Activated CD8-positive, alpha-beta memory T cell treated with anti-CD3 and anti-CD28 coated beads for 48 hours (primary cell): ENCODE measurements around the gene CUL1.

Experiments
- DNase-seq, 3 experiments: peaks; one replicate each; pipeline ENCODE4 v3.0.0-alpha.2; 2020; ENCODE audit warnings: low read depth in 2 of 3, low spot score in 2 of 3

Gene CUL1

DNA sequence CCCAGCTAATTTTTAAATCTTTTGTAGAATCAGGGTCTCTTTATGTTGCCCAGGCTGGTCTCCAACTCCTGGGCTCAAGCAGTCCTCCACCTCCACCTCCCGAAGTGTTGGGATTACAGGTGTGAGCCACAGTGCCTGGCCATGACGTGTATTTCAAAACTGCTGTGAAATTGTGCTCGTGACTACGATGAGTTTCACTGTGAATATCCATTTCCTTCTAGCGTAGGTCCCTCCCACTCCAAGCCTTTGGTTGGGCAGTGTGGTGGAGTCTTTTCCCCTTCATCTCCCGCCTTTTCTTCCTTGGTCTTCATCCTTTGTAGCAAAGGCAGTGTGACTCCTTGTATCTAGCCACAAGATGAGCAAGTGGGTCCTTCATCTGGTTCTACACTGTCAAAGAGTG lies 56.2 kb downstream of the CUL1 start:
- no peak for DNase-seq

- DNase-seq = no peak
Measured at GRCh38 chr7:148761499-148762278, 63.0 kb downstream of the CUL1 start.

- DNase-seq = no peak
Measured at GRCh38 chr7:148763622-148764021, 64.9 kb downstream of the CUL1 start.

DNA sequence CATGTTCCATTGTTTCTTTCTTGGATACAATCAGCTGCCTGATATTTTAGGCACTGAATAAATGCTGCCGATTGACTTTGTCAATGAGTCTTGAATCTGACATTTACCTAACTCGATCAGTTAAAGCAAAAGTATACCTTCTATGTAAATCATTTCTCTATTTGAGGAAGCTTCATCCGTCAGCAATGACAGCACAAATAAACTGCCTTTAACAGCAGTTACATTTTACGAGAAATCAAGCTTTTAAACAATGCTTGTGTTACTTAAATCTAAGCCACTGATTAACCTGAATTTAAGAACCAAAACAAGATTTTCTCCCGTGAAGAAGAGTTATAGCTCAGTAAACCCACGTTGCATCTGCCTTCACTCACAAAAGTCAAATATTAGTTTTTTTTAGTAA lies 71.3 kb downstream of the CUL1 start:
- DNase-seq = no peak

DNA sequence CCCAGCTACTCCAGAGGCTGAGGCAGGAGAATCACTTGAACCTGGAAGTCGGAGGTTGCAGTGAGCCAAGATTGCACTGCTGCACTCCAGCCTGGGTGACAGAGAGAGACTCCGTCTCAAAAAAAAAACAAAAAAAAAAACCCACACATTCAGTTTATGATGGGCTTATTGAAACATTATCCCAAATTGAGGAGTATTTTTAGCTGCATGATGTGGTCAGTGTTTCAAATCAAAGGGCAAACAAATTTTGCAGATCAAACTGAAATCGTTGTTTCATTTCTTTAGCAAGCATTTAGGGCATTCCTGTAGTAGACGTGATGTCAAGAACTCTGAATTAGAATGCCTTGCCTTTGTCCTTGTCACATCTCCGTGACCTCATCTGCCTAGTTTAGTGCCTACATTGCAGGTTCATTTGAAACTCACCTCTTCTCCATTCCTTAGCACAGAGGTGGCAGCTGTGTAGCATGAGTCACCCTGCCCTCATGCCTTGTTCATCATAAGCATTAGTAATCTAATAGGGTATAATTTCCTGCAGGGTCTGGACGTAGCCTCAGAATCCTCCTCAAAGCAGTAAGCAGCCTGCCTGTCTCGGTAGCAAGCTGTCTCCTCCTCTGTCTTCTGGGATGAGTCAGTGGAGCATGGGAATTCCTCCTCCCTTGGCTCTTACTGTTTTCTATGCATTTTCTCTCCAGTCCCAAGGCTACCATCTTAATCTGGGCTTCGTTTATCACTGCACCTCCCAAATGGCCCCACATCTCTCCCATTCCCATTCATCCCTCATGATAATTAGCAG lies 73.8 kb downstream of the CUL1 start:
- no peak for DNase-seq

DNA sequence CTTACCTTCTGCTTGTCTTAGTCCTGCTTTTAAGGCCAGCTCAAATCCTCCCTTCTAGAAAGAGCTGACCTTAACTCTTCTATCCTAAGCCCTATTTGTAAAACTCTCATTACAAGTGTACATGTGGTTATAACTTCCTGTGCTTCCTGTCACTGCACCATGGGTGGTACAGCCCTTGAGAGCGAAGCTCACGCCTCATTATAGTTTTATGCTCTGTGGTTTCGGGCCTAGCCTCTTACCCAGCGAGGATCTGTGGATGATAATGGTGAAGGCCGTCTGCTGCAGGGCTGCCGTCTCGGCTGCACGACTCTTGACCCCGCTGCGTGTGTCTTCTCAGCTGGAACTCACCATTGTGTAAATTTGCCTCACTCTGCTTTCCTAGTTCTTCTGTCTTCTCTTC lies 74.6 kb downstream of the CUL1 start:
- DNase-seq = no peak

DNA sequence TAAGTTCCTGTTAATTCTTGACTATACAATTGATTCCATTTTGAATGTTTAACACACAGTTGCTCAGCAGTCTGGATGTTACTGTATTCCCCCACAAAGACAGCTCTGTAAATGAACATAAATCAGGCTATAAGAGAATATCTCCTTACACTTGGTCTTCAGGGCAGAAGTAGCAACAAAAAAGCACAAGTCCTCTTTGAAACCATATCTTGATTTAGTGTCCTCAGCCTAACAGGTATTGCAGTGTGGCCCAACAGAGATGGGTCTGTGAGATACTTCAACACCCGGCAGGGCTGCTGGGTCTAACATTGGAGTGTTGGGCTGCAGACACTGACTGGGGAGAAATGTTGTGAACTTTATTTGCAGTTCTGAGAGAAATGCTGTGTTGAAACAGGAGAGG lies 75.8 kb downstream of the CUL1 start:
- no peak for DNase-seq

GRCh38 chr7:148782757-148783456 lies 84.2 kb downstream of the CUL1 start:
- no peak for DNase-seq

DNA sequence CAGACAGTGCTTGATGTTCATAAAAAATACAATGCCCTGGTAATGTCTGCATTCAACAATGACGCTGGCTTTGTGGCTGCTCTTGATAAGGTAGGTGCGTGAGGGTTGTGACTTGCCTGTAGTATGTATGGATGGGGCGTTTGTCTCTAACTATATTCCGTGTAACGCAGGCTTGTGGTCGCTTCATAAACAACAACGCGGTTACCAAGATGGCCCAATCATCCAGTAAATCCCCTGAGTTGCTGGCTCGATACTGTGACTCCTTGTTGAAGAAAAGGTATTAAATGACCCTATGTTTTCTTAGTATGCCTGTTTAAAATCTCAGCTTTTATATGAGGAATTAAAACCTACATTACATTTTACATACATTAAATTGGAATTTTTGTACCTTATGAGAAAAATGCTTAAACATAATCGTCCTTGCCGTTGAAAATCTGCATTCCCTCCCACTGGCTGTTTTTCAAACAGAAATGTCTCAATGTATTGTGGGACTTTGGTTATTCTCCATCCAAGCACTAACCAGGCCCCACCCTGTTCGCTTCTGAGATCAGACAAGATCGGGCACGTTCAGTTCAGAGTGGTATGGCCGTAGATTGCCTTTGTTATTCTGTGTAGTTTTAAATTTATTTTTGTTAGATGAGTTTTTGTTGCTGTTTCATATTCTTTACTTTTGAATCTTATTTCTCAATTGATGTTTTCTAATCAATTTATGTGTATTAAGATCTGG lies 85.3 kb downstream of the CUL1 start:
- no peak for DNase-seq

- no peak for DNase-seq
Measured at GRCh38 chr7:148787571-148788295, 89.0 kb downstream of the CUL1 start.

DNA sequence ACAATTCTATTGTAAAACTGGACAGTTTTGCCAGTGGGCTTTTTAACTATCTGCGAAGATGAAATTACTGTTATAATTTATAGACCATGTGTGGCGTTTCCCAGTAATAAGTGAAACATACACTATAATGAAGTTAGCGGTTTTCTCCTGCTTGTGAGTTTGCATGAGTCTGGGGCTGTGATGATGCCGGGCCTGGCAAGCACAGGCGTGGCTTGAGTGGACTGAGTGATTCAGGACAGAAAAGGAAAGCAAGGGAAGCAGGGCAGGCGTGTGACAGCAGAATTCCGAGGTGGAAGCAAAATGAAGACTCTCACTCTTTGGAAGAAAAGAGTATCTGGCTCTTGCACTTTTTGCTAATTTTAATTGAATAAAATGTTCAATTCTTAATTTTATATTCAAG lies 90.5 kb downstream of the CUL1 start:
- no peak for DNase-seq

DNA sequence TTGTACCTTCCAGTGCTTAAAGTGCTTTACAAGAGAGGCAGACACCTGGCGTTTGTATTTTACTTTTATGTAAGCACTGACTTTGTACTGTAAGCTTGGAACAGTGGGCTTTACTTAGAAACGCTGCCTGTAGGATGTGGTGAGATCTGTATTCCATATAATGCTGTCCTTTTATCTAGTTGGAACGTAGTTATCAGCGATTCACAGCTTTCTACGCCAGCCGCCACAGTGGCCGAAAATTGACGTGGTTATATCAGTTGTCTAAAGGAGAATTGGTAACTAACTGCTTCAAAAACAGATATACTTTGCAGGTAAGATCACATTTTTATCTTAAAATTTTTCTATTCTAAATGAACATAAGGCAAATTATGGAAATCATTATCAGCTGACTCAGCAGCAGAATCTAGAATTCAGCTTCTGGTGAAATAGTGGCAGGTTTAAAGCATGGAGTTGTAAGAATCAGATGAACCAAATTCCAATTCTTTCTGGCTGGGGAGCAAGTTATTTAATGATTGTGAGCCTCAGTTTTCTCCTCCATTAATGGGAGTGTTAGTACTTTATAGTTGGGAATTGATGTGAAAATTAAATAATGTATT lies 91.5 kb downstream of the CUL1 start:
- DNase-seq = no peak

DNA sequence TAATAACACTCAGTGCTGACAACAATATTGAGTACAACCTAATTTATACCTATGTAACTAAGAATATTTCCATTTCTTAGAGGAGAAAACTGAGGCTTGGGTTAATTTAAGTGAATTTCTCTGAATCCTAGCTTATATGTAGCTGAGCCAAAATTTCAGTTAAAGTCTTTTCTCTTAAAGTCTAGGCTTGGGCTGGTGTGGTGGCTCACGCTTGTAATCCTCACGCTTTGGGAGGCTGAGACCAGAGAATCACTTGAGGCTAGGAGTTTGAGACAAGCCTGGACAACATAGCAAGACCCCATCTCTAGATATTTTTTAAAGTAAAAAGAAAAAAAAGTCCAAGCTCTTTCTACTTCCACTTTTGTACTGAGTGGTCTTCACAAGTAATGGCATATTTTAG lies 92.1 kb downstream of the CUL1 start:
- DNase-seq = no peak

DNA sequence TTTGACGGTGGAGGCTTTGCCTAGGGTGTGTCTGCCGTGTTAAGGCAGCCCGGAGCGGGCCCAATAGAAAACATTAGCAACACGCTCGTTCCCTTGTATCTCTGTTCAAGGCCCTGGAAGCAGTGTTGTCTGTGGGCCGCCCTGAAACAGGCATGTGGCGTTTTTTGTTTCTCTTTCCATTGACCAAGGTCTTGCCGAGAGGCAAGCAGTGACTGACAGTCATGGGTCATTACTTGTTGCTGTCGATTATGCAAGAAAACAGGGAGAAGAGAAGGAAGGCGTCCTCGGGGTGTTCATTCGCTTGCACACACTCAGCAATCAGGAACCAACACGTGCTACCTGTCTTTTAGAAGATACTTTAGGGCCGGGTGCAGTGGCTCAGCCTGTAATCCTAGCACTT lies 92.8 kb downstream of the CUL1 start:
- no peak for DNase-seq

GRCh38 chr7:148793590-148793989 lies 94.9 kb downstream of the CUL1 start:
- no peak for DNase-seq

DNA sequence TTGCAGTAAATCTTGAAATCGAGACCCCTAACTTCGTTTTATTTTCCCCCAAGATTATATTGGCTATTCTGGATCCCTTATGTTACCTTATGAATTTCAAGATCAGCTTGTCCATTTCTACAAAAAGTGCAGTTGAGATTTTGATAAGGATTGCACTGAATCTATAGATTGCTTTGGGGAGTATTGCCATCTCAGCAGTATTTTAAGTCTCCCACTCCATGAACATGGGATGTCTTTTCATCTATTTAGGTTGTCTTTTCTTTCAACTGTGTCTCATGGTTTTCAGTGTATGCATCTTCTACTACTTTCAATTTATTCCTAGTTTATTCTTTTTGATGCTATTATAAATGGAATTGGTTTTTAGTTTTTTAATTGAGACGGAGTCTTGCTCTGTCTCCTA lies 95.8 kb downstream of the CUL1 start:
- no peak for DNase-seq

- no peak for DNase-seq
Measured at GRCh38 chr7:148796841-148797240, 98.1 kb downstream of the CUL1 start.

DNA sequence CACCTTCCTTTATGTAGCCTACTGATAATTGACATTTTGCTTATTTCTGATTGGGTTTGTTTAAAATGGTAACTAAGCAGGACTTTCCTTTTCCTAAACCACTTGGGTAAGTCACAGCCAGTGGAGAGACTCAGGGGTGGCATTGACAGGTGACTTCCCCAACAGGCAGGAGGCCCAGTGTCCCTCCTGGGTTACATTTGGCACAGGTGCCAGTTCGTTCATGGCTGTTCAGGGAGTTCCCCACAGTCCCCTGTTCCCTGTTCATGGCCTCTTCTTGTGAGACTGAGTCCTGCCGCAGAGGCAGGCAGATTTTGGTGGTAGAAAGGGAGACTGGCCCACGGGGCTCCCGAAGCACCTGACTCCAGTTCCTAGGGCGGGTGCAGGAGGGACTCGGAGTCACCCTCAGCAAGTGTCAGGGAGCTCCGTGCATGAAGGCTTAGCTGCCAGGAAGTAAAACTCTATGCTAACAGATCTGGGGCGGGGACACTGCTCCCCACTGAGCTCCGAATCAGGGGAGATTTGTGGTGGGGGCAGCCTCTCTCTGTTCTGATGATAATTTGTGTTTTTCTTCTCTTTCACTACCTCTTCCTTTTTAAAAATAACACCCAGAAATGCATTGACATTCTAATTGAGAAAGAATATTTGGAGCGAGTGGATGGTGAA lies 101.3 kb downstream of the CUL1 start:
- DNase-seq = no peak

- DNase-seq = no peak
Measured at GRCh38 chr7:148800677-148801076, 102.0 kb downstream of the CUL1 start.

DNA sequence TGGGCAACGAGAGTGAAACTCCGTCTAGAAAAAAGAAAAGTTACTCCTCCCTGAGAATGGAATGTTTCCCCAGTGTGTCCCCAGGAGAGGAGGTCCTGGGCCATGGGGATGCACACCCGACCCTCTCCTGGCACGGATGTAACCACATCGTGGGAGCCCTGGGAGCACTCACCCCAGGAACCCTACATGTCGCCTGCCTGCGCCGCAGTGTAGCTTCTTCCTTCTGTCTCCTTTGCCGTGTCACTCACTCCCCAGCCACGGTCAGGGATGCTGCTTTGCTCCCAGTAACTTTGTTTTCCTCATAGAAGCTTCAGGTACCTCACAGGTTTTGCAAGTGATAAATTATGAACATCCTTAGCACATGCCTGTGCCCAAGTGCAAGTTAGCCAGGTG lies 103.4 kb downstream of the CUL1 start:
- no peak for DNase-seq
